Calu3 (cell line): ENCODE data around the gene MTERF4. TPM values are rescaled to one million over a fixed set of nuclear protein-coding genes. Genes with fewer than 3 reads are reported as not detected.
"Not testable (repeated sequence)": the region's sequence is repeated elsewhere in the genome, so short reads cannot be mapped to it uniquely, and the experiment has no call there.

ENCODE experiments used
- BruUV-seq: library from RNA; stranded (reverse); fragments of 400-500 nt; replicated peaks from 2 replicates; lab custom pipeline; 2021; lab: Mats Ljungman, UMichigan
- CTCF ChIA-PET: fragments of 300-600 bp; sonication (Branson Sonifier 250); formaldehyde crosslinking; loops from one replicate; lab custom pipeline; 2022; ENCODE audit warnings: antibody characterized with exemption; lab: Charles Lee
- DNase-seq: peaks from one replicate; pipeline ENCODE4 v3.0.0; 2022
- H3K27ac Mint-ChIP-seq: one replicate; pipeline ENCODE4 v1.8.0; 2022; ENCODE audit warnings: mixed read lengths; ENCODE audit not compliant: unreplicated experiment
- H3K27me3 Mint-ChIP-seq: one replicate; pipeline ENCODE4 v1.8.0; 2022; ENCODE audit warnings: mixed read lengths; ENCODE audit not compliant: unreplicated experiment
- H3K36me3 Mint-ChIP-seq: one replicate; pipeline ENCODE4 v1.8.0; 2022; ENCODE audit warnings: mild to moderate bottlenecking, moderate library complexity, mixed read lengths; ENCODE audit not compliant: insufficient read depth, unreplicated experiment
- H3K4me1 Mint-ChIP-seq: one replicate; pipeline ENCODE4 v1.8.0; 2022; ENCODE audit warnings: mild to moderate bottlenecking, low read depth, mixed read lengths; ENCODE audit not compliant: unreplicated experiment
- H3K4me3 Mint-ChIP-seq: one replicate; pipeline ENCODE4 v1.8.0; 2022; ENCODE audit warnings: mild to moderate bottlenecking, low read depth, moderate library complexity, mixed read lengths; ENCODE audit not compliant: unreplicated experiment
- H3K9me3 Mint-ChIP-seq: one replicate; pipeline ENCODE4 v1.8.0; 2022; ENCODE audit warnings: low read depth, mixed read lengths; ENCODE audit not compliant: unreplicated experiment
- CTCF ChIP-seq: fragments of 200-600 bp; IDR thresholded peaks from one replicate; pipeline ENCODE4 v1.8.0; 2022; ENCODE audit warnings: antibody characterized with exemption; ENCODE audit not compliant: unreplicated experiment
- intact Hi-C: fragments of 100-400 bp; cut with micrococcal nuclease; formaldehyde crosslinking; loops from one replicate; pipeline ENCODE4 v1.10.0; 2022; ENCODE audit not compliant: unreplicated experiment
- total RNA-seq: library from RNA; stranded (reverse); gene quantifications from 2 replicates; pipeline ENCODE4 v1.2.3, GENCODE V29; 2022

Gene MTERF4
- total RNA-seq, 1 experiment from 2014 or later, result 33.6 TPM

- CTCF ChIA-PET, result no interaction called here
- BruUV-seq, result no TSS peak
- TF ChIP-seq CTCF, result no peak
- no peaks in the 10 kb centered on the region for H3K4me1 Mint-ChIP-seq
- intact Hi-C loops, result no loop called here
- peaks cover 15% of the 10 kb centered on the region for H3K36me3 Mint-ChIP-seq
- no peaks in the 10 kb centered on the region for H3K27me3 Mint-ChIP-seq
- no peak overlapping the region for H3K4me3 Mint-ChIP-seq
- H3K27ac Mint-ChIP-seq, result no peak overlapping the region
- no peak for DNase-seq
- H3K9me3 Mint-ChIP-seq, result no peaks in the 10 kb centered on the region
Observed at GRCh38 chr2:241094924-241095420, 7.1 kb downstream of the MTERF4 start.

- Mint-ChIP-seq H3K9me3 (no peaks in the 10 kb centered on the region), H3K4me1 (no peaks in the 10 kb centered on the region), H3K36me3 (peaks cover 15% of the 10 kb centered on the region), H3K27me3 (no peaks in the 10 kb centered on the region), H3K27ac (no peak overlapping the region), H3K4me3 (no peak overlapping the region)
- no peak for DNase-seq
- no TSS peak for BruUV-seq
- CTCF ChIA-PET, result interaction anchor here (0.5 kb wide), 1 partner anchor 71 kb away, joined by 5 read pairs; no protein-coding TSS in a partner anchor
- intact Hi-C loops, result no loop called here
- TF ChIP-seq CTCF, result no peak
Observed at GRCh38 chr2:241094172-241094571, 7.9 kb downstream of the MTERF4 start.

GRCh38 chr2:241093133-241093781, 8.8 kb downstream of the MTERF4 start:
- H3K27me3 Mint-ChIP-seq, H3K4me3 Mint-ChIP-seq, H3K27ac Mint-ChIP-seq, DNase-seq, H3K4me1 Mint-ChIP-seq, CTCF ChIA-PET, intact Hi-C loops, H3K9me3 Mint-ChIP-seq, BruUV-seq: not testable (repeated sequence)
- H3K36me3 Mint-ChIP-seq, result peaks cover 19% of the 10 kb centered on the region

GRCh38 chr2:241092677-241093076, 9.4 kb downstream of the MTERF4 start:
- DNase-seq, result no peak
- no peaks in the 10 kb centered on the region for H3K4me1 Mint-ChIP-seq
- H3K4me3 Mint-ChIP-seq, result no peak overlapping the region
- intact Hi-C loops, result no loop called here
- TF ChIP-seq CTCF, result no peak
- no peaks in the 10 kb centered on the region for H3K27me3 Mint-ChIP-seq
- no peak overlapping the region for H3K27ac Mint-ChIP-seq
- H3K9me3 Mint-ChIP-seq, result no peaks in the 10 kb centered on the region
- CTCF ChIA-PET, result no interaction called here
- BruUV-seq, result no TSS peak
- peaks cover 25% of the 10 kb centered on the region for H3K36me3 Mint-ChIP-seq

GRCh38 chr2:241091734-241092445, 10.2 kb downstream of the MTERF4 start:
- BruUV-seq, result no TSS peak
- CTCF ChIA-PET, result no interaction called here
- Mint-ChIP-seq H3K27me3 (no peaks in the 10 kb centered on the region), H3K27ac (no peak overlapping the region), H3K4me1 (no peaks in the 10 kb centered on the region), H3K4me3 (no peak overlapping the region), H3K9me3 (no peaks in the 10 kb centered on the region), H3K36me3 (peaks cover 25% of the 10 kb centered on the region)
- TF ChIP-seq CTCF, result no peak
- DNase-seq, result no peak
- intact Hi-C loops, result no loop called here
